GM18499 (cell line): ENCODE results near the gene GOLGA6L25.
"Not testable (repeated sequence)": the region's sequence is repeated elsewhere in the genome, so short reads cannot be mapped to it uniquely, and the experiment has no call there.

ENCODE experiments used
- ATAC-seq: cut with Tn5 transposase; IDR thresholded peaks from one replicate; pipeline ENCODE4 v1.9.1; 2021; ENCODE audit warnings: moderate number of reproducible peaks; ENCODE audit not compliant: insufficient read depth, unreplicated experiment

The GOLGA6L25 gene, protein sequence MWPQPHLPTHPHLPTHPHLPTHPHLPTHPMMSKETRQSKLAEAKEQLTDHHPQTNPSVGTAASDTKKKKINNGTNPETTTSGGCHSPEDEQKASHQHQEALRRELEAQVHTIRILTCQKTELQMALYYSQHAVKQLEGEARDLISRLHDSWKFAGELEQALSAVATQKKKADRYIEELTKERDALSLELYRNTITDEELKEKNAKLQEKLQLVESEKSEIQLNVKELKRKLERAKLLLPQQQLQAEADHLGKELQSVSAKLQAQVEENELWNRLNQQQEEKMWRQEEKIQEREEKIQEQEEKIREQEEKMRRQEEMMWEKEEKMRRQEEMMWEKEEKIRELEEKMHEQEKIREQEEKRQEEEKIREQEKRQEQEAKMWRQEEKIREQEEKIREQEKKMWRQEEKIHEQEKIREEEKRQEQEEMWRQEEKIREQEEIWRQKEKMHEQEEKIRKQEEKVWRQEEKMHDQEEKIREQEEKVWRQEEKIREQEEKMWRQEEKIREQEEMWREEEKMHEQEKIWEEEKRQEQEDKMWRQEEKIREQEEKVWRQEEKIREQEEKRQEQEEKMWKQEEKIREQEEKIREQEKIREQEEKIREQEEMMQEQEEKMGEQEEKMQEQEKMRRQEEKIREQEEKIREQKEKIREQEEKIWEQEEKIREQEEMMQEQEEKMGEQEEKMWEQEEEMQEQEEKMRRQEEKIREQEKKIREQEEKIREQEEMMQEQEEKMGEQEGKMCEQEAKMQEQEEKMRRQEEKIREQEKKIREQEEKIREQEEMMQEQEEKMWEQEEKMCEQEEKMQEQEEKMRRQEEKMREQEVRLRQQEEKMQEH

DNA sequence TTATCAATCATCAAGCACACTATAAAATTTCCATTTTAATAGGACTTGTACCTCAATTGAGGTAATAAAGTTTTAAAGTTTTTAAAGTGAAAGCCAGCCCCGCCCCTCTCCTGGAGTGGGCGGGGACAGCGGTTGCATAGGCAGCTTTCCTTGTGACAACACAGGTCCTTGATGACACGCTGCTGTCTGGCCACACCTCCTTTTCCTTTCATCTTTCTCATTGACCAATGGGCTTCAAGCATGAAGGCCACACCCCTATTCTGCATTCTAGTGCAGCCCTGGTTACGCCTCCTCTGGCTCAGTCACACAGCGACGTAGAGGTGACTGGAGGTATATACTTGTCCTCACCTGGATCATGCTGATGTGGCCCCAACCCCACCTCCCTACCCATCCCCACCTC, at the start of gene GOLGA6L25:
Gene GOLGA6L25 (plus strand): TSS at position 301 of the 400 bp plus-strand sequence. CDS start 61 bp downstream, at position 362.
- not testable (repeated sequence) for ATAC-seq

DNA sequence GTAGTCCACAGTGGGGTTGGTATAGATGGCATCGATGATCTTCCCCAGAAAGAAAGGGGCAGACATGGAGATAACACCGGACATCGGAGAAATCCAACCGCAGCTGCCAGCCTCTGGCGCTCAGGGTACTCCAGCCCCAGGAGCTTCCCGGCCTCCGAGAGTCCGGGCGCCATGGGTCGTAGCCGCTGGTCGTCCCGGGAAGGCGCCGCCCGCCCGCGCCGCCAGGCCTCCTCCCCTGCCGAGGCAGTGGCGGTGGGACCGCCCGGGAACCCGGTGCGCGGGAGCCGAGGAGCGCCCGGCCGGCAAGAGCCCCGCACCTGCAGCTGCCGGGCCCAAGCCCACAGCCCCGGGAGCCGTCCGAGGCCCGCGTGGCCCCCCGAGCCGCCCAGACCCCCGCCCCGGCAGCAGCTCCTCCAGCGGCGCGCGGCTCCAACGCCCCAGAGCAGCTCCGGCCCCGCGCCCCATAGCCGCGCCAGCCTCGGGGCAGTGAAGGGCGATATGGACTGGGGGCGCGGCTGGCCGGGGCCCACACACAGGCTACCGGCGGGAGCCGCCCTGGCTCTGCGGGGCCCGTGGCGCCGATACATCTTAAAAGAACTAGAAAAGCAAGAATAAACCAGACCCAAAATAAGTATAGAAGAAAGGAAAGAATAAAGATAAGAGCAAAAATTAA, 45.0 kb upstream of the GOLGA6L25 start:
- not testable (repeated sequence) for ATAC-seq

DNA sequence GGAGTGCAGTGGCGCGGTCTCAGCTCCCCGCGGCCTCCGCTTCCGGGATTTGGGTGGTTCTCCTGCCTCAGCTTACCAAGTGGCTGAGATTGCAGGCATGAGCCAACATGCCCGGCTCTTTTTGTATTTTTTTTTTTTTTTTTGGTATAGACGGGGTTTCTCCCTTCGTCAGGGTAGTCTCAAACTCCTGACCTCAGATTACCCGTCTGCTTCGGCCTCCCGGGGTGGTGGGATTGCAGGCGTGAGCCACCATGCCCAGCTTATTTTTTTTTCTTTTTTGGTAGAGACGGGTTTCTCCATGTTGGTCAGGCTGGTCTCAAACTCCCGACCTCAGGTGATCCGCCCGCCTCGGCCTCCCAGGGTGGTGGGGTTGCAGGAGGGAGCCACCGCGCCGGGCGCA, 39.2 kb upstream of the GOLGA6L25 start:
- ATAC-seq, result not testable (repeated sequence)

DNA sequence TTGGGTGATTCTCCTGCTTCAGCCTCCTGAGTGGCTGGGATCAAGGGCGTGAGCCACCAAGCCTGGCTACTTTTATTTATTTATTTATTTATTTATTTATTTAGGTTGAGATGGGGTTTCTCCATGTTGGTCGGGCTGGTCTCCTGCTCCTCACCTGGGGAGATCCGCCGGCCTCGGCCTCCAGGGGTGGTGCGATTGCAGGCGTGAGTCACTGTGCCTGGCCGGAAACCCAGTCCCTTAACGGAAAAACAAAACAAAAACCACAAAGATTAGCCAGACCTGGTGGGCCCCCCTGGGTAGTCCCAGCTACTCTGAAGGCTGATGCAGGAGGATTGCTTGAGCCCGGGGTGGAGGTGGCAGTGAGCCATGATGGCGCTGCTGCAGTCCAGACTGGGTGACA, 38.2 kb upstream of the GOLGA6L25 start:
- ATAC-seq, result not testable (repeated sequence)

DNA sequence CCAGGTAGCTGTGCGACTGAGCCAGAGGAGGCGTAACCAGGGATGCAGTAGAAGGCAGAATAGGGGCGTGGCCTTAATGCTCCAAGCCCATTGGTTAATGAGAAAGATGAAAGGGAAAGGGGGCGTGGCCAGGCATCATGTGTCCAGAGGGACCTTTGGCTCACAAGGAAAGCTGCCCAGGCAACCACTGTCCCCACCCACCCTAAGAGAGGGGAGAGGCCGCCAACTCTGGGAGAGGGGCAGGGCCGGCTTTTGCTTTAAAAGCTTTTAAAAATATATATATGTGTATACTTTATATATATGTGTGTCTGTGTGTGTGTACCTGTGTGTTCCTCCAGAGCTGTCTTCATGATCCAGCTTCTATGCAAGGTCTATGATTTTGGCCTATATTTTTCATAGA, 20.4 kb upstream of the GOLGA6L25 start, which contains the start of gene GOLGA8G:
Gene GOLGA8G (minus strand): TSS at position 18 of the 400 bp plus-strand sequence. CDS start 62 bp downstream, outside the sequence.
- ATAC-seq, result not testable (repeated sequence)

DNA sequence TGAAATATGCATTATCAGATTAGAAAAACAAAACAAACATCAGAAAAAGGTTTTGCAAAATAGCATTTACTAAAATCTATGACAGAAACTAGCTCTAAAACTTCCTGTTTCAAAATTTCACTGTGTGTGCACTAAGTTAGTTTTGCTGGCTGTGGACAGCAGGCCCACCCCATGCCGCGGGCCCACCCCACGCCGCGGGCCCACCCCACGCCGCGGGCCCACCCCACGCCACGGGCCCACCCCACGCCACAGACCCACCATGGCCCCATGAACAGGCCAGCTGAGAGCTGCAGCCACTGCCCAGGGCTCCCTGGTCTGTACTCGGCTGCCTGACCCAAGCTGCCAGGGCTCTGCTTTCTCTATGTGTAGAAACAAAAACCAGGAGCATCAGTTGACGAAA, 20.0 kb downstream of the GOLGA6L25 start:
- ATAC-seq, result not testable (repeated sequence)

DNA sequence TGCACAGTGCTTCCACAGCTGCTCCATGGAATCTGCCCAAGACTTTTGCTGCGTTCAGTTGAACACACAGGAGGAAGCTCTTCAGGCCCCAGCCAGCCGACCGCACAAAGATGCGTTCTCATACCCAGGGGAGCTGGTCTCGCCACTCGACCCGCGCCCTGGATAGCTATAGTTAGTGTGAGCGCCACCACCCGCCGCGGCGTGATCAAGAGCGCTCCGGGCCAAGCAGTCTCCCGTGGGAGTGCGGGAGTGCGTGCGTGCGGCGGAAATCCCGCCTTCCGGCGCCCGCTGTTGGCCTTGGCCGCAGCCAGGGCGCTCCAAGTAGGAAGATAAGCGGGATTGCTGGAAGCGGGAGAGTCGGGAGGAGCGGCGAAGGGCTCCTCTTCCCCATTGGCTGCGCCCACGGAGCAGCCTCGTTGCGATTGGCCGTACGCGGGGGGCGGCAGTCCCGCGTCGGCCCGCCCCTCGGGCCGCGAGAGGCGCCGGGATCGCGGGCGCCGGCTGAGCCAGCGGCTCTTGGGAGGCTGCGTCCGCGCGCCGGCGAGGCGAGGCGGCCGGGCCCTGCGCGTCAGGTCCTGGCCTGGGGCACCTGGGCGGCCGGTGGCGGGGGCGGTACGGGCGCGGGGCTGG, 35.7 kb downstream of the GOLGA6L25 start:
- not testable (repeated sequence) for ATAC-seq

DNA sequence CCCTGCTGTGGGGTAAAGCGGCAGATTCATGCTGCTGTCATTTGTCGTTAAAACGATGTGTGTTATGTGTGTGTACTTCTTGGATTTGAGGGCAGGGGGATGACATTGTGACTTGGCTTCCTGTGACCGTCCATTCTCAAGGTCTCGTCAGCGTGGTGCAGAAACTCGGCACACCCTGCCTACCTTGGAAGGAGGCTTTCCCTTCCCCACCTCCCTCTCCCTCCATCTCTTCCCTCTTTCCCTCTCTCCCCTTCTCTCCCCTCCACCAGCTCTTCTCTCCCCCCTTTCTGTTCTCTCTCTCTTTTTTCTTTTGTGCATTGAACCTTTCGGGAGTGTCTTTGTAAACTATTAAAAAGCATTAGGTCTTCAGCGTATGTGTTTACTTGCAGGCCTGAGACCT, 36.4 kb downstream of the GOLGA6L25 start:
- ATAC-seq, result not testable (repeated sequence)

DNA sequence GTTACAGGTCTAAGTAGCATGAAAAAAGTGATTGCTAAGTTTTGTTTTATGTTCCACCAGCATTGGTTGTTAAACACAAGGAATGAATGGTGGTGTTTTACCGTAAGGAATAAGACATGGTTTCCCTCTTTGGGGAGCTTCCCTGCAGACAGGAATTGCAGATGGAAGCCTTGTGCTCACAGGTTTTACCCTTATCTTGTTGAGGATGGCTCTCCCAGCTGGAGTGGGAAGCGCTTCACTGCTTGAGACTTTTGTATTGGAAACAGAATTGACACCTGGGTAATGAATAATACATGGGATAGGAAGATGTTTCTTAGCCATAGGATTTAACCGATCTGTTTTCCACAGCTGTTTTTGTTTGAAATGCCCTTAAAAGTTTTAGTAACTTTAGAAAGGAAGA, 39.0 kb downstream of the GOLGA6L25 start:
- not testable (repeated sequence) for ATAC-seq

DNA sequence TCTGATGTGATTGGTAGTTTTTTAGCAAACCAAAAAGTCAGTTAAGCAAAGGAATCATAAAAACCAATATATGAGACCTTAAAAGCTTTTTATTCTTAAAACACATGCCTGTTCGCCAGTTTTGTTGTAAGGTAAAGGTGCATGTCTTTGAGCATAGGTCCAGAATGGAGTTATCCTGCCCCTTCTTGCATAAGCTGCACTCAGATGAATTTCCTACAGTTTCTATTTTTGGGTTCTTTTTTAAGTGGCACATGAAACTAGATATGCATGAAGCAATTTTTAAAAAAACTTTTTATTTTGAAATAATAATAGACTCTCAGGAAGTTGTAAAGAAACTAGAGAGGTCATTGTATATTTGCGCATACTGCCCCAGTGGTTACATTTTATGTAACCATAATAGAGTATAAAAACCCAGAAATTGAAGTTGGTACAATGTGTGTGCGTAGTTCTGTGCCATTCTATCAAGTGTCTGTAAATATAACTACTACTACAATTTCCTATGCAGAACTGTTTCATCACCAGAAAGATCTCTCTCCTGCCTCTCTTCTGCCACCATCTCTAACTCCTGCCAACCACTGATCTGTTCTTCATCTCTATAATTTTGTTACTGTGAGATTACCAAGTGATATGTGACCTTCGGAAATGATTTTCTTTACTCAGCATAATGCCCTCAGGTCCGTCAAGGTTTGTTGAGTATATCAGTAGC, 40.2 kb downstream of the GOLGA6L25 start:
- ATAC-seq, result not testable (repeated sequence)

DNA sequence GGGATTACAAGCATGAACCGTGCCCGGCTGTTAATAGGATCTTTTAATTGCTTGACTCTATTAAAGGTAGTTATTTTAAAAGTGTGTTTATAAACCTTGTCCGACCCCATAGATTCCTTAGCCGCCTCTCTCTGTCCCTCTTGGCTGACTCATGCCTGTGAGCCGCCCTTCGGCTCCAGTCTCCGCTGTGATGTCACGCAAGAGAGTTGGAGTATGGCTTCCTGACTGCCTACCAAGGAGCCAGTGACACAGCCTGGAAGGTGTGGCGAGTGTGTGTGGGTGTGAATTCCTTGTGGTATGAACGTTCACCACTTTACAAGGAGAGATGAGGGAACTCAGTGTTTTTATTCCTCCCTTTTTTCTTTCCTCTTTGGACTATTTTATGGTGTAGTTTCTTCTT, 44.1 kb downstream of the GOLGA6L25 start:
- not testable (repeated sequence) for ATAC-seq

DNA sequence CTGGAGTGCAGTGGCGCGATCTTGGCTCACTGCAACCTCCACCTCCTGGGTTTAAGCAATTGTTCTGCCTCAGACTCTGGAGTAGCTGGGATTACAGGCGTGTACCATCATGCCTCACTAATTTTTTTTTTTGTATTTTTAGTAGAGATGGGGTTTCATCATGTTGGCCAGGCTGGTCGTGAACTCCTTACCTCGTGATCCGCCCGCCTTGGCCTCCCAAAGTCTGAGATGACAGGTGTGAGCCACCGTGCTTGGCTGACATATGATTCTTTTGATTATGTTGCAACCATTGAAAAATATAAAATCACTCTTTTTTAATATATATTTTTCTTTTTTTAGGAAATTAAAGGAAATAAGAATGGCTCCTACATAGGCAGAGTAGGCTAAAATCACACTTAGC, 44.8 kb downstream of the GOLGA6L25 start:
- not testable (repeated sequence) for ATAC-seq

DNA sequence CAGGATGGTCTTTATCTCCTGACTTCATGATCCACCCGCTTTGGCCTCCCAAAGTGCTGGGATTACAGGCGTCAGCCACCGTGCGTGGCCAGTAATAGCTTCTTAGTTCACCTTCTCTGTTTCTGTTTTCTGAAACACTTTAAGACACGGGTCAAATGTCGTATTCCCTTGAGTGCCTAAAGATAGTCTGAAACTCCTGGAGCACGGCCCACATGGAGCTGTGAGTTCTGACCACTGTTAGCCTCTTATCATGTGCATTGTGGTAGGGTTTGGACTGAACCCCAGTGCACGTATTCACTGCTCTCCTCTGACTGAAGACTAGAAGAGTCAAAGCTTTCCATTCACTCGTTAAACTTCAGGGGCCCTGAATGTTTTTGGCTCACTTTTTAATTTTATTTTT, 48.8 kb downstream of the GOLGA6L25 start:
- not testable (repeated sequence) for ATAC-seq
